GM21367 (cell line): ENCODE results near the gene MADCAM1.

Experiments used
- ATAC-seq: cut with Tn5 transposase; IDR thresholded peaks from one replicate; pipeline ENCODE4 v1.9.1; 2021; ENCODE audit not compliant: unreplicated experiment

MADCAM1 gene

DNA sequence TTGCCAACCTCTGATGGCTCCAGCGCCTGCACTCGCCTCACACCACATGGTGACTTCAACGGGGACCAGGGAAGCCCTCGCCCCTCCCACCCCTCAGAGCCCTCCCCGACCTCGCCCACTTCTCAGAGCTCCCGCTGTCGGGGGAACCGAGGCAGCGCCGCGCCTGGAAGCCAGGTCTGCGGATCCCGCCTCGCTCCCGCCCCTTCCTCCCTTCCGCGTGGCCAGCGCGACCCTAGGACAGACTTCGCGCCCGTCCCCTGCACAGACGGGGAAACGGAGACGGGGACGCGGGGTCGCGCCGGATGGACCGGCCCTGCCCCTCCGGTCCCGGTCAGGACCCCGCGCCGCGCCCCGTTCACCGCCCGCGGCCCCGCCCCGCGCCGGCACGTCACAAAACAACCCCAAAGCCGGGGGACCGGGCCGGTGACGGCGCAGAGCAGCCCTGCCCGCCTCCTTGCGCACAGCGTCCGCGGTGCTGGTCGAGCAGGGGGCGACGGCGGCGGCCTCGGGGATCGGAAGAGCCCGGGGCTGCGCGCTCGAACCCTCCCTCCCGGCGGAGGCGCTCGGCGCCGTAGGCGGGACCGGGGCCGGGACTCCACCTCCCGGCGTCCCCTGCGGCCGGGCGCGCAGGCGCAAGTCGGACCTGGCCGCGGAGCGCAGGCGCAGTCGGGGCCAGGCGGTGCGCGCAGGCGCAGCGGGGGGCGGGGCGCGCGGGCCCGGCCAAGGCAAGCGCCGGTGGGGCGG is 34.9 kb downstream of the MADCAM1 start:
- ATAC-seq, result peak; percentile 68

DNA sequence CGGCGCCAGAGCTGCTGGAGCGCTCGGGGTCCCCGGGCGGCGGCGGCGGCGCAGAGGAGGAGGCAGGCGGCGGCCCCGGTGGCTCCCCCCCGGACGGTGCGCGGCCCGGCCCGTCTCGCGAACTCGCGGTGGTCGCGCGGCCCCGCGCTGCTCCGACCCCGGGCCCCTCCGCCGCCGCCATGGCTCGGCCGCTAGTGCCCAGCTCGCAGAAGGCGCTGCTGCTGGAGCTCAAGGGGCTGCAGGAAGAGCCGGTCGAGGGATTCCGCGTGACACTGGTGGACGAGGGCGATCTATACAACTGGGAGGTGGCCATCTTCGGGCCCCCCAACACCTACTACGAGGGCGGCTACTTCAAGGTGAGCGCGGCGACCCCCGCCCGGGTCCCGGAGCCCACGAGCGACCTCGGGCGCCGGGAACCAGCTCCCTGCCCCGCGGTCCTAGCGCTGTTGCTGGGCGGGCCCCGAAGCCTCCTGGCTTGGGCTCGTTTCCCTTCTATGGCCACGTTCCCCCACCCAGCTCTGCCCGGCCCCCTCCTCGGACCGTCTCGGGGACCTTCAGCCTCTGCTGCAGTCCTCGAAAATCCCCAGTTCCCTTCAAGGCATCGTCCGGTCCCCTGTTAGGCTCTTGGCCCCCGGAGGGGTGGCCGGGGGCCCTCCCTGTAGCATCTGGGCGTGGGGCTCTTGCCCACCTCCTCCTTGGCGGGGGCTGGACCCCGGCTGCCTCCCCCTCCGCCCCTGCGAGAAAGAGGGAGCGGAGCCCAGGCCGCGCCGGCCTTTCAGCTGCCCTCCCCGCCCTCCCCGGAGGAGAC is 35.7 kb downstream of the MADCAM1 start, which contains the start of gene CDC34:
TSS of gene CDC34 (plus strand) at position 8 of the 808 bp plus-strand sequence. CDS start at position 180, 172 bp downstream.
- ATAC-seq, result no peak

DNA sequence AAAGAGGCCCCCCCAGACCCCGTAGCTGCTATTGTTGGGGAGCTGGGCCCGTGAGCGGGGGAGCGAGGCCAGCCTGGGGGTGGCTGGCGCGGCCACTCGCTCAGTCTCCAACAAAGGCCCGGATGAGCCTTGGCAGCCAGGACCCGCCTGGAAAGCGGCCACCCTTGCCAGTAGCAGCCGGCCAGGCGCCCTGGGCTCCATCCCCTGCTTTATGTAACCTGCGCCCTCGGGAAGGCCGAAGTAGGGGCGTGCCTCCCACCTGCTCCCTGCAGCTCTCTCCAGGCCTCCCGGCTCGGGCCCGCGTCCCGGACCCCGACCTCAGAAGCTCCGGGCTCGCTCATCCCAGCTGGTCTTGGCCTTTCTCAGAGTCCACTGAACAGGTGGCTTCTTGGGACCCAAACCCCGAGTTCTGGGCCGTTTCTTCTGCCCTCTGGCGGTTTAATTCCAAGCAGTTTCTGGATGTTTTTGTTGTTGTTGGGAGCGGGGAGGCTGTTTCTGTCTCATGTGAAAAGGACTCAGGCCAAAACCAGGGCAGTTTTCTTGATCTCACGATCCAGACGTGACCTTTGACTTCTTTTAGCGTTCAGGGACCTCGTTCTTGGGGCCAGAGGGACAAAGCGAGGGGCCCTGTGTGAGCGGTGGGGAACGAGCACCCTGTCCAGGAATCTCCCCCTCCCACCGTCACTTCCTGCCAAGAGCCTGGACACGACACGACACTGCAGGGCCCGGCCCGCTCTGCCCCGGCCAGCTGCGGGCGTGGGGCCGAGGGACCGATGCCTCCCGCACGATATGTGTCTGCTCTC is 36.5 kb downstream of the MADCAM1 start:
- ATAC-seq, result no peak

DNA sequence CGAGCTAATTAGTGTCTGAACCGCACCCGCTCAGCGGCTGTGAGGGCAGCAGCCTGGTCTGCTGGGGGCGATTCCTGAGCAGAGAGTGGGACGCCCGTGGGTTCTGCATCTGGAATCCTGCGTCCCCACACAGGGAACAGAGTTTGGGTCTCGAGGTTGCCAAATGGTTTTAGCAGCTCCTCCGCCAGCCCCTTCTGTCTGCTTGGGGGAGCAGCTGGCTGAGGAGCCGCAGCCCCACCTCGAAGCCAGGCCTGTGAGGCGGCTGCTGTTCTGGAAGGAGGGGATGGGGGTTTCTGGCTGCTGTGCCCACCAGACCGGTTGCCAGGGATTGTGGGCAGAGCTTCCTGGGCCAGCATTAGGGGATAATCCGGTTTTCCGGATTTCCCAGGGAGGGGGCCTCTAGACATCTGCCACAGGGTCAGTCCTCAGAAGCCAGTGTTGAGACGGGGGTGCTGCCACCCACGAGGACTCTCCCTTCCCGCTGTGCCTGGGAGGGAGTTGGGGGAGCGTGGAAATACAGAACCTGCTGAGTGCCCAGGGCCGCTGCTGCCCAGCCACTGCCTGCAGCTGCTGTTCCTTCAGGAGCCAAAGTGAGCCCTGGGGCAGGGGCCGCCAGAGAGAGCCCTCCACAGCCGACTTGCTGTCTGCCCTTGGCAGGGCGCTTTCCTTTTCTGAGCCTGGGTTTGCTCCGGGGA is 37.2 kb downstream of the MADCAM1 start:
- no peak for ATAC-seq

DNA sequence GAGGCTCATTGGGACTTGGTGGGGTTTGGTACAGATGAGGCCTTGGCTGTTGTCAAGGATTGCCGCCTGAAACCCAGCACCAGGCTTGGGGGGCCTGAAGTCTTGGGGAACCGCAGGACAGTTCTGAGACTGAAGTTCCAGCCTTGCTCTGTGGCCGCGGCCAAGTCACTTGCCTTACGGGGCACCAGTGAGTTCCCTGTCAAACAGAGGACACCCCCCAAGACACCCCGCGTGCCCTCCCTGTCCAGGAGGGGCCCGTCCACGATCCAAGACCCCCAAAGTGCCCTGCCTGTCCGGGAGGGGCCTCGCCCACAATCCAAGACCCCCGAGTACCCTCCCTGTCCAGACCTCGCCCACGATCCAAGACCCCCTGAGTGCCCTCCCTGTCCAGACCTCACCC is 37.8 kb downstream of the MADCAM1 start:
- no peak for ATAC-seq

DNA sequence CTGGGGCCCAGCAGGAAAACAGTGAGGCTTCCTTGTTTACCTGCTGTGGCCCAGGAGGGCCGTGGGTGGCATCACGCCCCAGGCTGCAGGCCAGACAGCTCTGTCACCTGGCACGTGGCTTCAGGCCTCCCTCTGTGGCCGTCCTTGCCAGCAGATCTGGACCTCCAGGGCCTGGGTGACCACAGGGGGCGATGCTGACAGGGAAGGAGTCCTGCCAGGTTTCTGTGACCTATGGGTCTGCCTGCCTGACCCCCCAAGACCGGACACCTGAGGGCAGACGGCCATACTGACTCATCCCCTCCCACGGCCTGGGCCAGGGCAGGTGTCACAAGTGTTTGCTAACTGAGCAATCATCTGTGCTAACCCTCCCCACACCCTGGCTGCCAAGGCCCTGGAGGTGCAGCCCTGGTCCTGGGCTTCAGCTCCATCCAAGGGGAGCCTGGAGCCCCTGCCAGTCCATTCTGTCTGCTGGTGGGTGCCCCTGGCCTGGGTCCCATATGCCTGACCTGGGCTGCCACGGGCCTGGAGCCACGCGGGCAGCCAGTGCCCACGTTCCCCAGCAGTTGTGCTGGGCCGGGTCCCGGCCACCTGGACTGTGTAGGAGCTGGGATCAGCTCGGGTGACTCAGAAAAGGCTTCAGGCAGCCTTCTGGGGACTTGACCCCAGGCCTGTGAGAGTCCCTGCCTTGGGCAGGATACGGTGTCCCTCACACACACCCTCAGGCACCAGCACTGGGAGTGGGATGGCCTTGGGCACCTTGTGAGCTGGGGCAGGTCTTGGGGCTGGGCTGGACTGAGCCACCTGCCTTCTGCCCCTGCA is 38.9 kb downstream of the MADCAM1 start:
- no peak for ATAC-seq

DNA sequence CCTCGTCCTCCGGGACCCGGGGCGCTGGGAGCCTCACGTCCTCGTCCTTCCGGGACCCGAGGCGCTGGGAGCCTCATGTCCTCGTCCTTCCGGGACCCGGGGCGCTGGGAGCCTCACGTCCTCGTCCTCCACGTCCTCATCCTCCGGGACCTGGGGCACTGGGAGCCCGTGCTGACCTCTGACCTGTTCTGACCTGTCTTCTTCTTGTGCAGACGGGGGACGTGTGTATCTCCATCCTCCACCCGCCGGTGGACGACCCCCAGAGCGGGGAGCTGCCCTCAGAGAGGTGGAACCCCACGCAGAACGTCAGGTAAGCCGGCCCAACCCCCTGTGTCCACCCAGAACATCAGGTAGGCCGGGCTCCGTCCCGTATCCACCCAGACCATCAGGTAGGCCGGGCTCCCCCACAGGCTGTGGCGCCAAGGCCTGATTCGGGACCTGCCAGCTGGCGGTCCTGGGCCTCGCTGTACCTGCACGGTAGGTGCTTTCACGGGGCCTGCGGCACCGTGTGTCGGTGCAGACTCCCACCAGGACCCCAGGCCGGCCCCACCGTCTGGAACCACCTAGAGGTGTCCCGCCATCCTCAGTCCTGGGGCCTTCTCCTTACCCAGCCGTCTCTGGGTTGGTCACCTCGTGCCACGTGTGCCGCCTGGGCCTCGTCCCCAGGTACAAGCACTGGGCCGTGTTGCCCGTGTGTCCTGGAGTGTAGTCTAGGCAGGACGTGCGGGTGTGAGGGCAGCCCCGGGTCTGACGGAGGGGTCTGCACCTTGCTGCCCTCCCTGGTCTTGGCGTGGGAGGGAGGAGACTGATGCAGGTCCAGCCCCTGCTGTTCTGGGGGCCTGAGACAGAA is 40.0 kb downstream of the MADCAM1 start:
- no peak for ATAC-seq

DNA sequence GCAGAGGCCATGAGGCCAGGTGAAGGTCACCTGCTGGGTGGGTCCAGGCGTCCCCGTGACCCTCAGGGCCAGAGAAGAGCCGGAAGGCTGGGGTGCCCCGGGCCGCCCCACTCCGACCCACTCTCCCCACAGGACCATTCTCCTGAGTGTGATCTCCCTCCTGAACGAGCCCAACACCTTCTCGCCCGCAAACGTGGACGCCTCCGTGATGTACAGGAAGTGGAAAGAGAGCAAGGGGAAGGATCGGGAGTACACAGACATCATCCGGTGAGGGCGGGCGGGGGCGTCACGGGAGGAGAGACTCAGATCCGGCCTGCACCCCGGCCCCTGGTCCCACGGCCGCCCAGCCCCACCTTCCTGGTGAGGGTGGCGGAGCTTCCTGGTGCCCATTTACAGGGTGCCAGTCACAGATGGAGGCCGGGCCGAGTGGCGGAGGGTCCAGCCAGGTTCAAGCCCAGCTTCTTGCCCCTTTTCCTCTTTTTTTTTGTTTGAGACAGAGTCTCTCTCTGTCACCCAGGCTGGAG is 40.7 kb downstream of the MADCAM1 start:
- no peak for ATAC-seq

DNA sequence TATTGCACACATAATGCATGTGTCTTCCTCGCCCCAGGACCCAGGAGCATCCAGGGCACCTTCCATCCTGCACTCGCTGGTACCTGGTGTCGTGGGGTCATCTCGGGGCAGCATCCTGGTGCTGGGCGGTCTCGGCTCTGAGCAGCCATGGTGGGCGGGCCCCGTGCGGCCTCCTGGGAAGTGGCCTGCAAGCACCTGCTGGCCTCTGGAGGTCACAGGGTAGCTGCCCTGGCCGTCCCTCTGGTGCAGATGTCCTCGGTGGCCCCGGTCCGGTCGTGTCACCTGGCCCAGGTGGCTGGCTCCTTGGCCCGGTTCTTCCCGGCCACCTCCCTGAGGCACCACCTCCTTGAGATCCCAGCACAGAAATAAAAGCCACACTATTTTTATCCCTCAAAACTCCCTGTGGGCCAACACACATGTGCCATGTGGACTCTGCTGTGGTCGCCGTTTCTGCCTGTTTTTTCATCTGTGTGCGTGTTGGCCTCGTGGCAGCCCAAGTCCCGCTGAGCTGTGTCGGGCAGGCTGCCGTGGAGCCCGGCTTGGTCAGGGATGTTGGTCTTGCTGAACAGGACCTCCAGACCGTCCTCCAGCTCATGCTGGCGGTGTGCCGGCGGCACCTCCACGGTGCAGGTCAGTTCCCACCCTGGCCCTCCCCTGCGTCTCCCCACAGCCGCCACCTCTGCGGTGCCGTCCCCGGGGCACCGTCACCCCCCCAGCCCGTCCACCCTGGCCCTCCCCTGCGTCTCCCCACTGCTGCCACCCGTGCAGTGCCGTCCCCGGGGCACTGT is 42.5 kb downstream of the MADCAM1 start:
- no peak for ATAC-seq

DNA sequence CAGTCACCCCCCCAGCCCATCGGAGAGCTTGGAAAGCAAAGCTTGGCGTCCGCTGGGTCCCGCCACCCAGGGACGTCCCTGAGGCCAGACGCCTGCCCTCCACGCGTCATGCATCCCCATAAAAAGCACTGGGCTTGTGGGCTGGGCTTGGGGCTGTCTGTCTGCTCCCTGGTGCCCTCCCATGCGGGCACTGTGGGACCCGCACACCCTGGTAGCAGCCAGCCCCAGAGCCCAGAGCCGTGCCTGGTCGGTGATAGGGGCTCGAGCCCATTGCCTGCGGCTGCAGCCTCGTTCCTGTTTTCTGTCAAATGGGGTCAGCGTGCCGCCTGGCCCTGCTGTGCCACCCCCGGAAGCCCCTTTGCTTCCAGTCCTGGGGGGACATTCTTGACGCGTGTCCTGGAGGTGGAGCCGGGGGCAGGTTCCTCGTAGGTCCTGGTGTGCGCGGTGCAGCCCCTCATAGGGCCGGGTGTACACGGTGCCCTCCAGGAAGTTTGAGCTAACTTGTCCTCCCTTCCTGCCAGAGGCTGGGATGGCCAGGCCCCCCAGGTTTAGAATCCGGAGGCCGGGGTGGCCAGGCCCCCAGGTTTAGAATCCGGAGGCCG is 43.2 kb downstream of the MADCAM1 start:
- no peak for ATAC-seq

DNA sequence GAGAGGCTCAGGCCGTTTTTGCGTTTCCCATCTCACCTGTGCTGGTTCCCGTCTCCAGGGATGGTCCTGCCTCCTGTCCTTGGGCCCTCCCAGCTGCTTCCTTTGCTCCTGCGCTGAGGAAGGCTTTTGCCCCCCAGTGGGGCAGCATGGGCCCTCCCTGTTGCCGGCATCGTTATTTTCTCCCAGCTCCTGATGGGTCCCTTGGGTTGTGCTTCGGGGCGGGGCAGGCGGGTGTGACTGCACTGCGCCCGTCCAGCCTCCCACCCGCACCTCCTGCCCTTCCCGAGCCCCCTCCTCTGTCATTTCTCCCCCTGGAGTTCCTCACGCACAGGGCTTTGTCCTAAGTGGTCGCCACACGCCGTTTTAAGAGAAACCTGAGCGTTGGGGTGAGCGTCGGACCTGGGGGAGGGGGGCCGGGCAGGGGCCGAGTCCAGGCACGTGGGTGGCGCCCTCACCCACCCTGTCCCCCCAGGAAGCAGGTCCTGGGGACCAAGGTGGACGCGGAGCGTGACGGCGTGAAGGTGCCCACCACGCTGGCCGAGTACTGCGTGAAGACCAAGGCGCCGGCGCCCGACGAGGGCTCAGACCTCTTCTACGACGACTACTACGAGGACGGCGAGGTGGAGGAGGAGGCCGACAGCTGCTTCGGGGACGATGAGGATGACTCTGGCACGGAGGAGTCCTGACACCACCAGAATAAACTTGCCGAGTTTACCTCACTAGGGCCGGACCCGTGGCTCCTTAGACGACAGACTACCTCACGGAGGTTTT is 44.8 kb downstream of the MADCAM1 start:
- no peak for ATAC-seq

DNA sequence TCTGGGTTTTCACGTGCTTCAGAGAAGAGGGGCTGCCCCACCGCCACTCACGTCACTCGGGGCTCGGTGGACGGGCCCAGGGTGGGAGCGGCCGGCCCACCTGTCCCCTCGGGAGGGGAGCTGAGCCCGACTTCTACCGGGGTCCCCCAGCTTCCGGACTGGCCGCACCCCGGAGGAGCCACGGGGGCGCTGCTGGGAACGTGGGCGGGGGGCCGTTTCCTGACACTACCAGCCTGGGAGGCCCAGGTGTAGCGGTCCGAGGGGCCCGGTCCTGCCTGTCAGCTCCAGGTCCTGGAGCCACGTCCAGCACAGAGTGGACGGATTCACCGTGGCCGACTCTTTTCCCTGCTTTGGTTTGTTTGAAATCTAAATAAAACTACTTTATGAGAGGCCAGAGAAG is 45.4 kb downstream of the MADCAM1 start:
- ATAC-seq, result no peak

DNA sequence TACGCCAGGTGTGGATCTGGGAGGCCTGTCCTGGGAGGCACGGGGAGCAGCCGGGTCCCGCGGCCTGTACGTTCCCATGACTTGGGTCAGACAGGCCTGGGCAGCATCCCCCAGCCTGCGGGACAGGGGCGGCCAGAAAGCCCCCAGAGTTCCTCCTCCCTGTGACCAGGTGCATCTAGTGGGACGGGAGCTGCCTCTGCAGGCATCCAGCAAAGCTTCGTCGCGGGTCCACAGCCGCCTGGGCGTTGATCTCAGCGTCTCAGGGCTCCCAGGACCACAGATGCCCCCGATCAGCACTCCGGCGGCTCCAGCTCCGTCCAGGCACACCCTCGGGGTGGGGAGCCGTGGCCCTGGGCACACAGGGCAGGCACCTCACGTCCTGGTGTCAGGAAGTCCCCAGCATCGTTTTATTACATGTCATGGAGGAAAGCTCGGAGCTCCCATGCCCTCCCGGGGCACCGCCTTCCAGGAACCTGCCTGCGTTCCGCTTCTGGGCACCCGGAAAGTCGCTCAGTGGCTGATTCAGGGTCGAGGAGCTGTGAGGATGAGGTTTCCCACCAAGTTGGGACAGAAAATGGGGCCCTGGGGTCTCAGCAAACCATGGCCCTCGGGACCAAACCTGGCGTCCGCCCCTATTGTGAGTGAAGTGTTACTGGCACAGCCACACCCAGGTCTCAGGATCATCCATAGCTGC is 46.0 kb downstream of the MADCAM1 start:
- no peak for ATAC-seq

DNA sequence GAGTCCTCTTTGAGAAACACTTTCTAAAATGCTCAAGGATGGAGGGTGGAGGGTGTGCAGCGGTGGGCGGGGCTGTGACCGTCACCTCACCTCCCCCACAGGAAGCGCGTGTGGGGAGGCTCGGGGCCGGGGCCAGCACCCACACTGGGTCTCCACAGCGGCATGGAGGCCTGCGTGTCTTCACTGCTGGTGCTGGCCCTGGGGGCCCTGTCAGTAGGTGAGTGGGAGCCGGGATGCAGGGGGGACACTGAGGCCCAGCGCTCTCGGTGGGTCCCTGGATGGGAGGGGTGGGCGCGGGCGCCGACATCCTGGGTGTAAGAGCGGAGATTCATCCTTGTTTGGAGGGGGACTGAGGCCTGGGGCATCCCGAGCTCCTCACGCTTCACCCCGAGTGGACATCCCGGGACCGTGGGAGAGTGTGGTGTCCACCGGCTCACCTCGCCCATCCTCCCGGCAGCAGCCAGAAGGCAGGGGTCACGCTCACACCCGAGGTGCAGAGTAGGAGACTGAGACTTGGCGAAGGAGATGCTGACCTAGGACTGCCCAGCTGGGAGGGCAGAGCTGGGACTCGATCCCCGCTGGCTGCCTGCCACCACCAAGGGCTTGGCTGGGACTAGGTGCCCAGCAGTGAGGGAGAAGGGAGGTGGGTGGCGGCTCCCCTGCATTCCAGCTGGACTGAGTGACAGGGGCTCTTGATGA is 47.8 kb downstream of the MADCAM1 start, which contains the start of gene GZMM:
TSS of gene GZMM (plus strand) at position 144 of the 699 bp plus-strand sequence. CDS start at position 163, 19 bp downstream.
- ATAC-seq, result no peak

DNA sequence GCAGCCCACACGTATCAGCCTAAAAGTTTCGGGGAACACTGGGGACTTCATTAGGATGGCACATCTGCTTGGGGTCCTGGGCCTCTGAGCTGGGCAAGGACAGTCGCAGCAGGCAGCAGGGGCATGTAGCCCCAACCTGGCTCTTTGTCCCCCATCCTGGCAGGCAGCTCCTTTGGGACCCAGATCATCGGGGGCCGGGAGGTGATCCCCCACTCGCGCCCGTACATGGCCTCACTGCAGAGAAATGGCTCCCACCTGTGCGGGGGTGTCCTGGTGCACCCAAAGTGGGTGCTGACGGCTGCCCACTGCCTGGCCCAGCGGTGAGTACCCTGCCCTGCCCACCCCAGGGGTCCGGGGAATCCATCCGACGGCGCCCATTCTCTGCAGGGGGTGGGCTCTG is 50.8 kb downstream of the MADCAM1 start:
- ATAC-seq, result no peak
